ENCODE results near the gene FAM177A1.

Gene FAM177A1

DNA sequence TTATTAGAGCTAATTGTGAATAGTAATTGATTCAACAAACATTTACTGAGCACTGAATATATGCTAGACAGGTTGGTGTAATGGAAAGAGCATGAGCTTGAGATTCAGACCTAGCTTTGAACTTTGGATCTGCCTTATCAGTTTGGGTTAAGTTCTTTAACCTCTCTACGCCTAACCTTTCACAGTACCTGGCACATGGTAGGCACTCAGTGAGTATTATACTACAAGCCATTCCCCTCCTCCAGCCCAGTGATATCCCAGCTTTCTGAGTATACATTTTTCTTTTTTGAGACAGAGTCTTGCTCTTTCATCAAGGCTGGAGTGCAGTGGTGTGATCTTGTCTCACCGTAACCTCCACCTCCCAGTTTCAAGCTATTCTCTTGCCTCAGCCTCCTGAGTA is 32.0 kb downstream of the FAM177A1 start:
- Histone ChIP-seq H3K4me3 (ENCODE audit: low read depth, low read length, poor library complexity, severe bottlenecking) (no peak overlapping the region), H3K4me1 (ENCODE audit: insufficient read depth, low read length, severe bottlenecking) (no peaks in the 10 kb centered on the region), H2AFZ (ENCODE audit: low read length) (no peak overlapping the region), H3K9ac (ENCODE audit: low read length) (no peak overlapping the region), H3K27me3 (ENCODE audit: insufficient read depth, low read length) (no peaks in the 10 kb centered on the region), H3K36me3 (ENCODE audit: insufficient read depth, low read length) (peaks cover 10% of the 10 kb centered on the region), H3K9me3 (ENCODE audit: low read length) (no peaks in the 10 kb centered on the region), H4K20me1 (ENCODE audit: insufficient read depth, low read length) (no peaks in the 10 kb centered on the region), H3F3A (ENCODE audit: insufficient read depth, low read length) (no peaks in the 10 kb centered on the region), H3K4me2 (ENCODE audit: low read length) (no peak overlapping the region), H3K27ac (ENCODE audit: low read depth, low read length, poor library complexity, severe bottlenecking) (no peak overlapping the region), H3K79me2 (ENCODE audit: insufficient read depth, low read length) (no peaks in the 10 kb centered on the region), H3K9me2 (ENCODE audit: low read depth, low read length) (no peaks in the 10 kb centered on the region)
- TF ChIP-seq, protein P1, sequence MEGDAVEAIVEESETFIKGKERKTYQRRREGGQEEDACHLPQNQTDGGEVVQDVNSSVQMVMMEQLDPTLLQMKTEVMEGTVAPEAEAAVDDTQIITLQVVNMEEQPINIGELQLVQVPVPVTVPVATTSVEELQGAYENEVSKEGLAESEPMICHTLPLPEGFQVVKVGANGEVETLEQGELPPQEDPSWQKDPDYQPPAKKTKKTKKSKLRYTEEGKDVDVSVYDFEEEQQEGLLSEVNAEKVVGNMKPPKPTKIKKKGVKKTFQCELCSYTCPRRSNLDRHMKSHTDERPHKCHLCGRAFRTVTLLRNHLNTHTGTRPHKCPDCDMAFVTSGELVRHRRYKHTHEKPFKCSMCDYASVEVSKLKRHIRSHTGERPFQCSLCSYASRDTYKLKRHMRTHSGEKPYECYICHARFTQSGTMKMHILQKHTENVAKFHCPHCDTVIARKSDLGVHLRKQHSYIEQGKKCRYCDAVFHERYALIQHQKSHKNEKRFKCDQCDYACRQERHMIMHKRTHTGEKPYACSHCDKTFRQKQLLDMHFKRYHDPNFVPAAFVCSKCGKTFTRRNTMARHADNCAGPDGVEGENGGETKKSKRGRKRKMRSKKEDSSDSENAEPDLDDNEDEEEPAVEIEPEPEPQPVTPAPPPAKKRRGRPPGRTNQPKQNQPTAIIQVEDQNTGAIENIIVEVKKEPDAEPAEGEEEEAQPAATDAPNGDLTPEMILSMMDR (IDR thresholded peaks at IDR 0.05; ENCODE audit: low read length) = no peak
- no peak for TF ChIP-seq EZH2 (IDR thresholded peaks at IDR 0.05; ENCODE audit: borderline replicate concordance, low read length)

DNA sequence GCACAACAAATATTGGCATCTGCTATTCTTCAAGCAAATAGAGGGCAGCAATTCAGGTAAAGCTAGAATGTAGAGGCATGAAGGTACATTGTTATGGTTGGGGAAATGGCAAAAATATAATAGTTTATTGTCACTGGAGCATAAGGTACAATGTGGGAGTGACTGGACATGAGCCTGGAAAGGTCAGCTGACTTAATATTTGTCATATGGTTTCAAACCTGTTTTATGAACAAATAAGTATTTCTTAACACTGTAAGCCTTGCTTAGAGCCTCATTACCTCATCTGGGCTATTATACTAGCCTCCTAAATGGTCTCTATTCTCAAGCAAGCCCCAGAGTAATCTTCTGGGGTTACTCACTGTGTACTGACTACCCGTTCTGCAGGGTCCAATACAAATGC is 33.7 kb downstream of the FAM177A1 start:
- H3K27me3 ChIP-seq (ENCODE audit: insufficient read depth, low read length) = no peaks in the 10 kb centered on the region
- H2AFZ ChIP-seq (ENCODE audit: low read length) = no peak overlapping the region
- H3F3A ChIP-seq (ENCODE audit: insufficient read depth, low read length) = no peaks in the 10 kb centered on the region
- no peaks in the 10 kb centered on the region for H3K4me1 ChIP-seq (ENCODE audit: insufficient read depth, low read length, severe bottlenecking)
- H3K79me2 ChIP-seq (ENCODE audit: insufficient read depth, low read length) = no peaks in the 10 kb centered on the region
- no peak overlapping the region for H3K27ac ChIP-seq (ENCODE audit: low read depth, low read length, poor library complexity, severe bottlenecking)
- H3K9me3 ChIP-seq (ENCODE audit: low read length) = no peaks in the 10 kb centered on the region
- no peak overlapping the region for H3K4me2 ChIP-seq (ENCODE audit: low read length)
- H4K20me1 ChIP-seq (ENCODE audit: insufficient read depth, low read length) = no peaks in the 10 kb centered on the region
- H3K9ac ChIP-seq (ENCODE audit: low read length) = no peak overlapping the region
- H3K36me3 ChIP-seq (ENCODE audit: insufficient read depth, low read length) = peaks cover 18% of the 10 kb centered on the region
- H3K4me3 ChIP-seq (ENCODE audit: low read depth, low read length, poor library complexity, severe bottlenecking) = no peak overlapping the region
- H3K9me2 ChIP-seq (ENCODE audit: low read depth, low read length) = no peaks in the 10 kb centered on the region
- TF ChIP-seq EZH2 (IDR thresholded peaks at IDR 0.05; ENCODE audit: borderline replicate concordance, low read length) = no peak
- TF ChIP-seq, protein P1 (IDR thresholded peaks at IDR 0.05; ENCODE audit: low read length) = no peak

DNA sequence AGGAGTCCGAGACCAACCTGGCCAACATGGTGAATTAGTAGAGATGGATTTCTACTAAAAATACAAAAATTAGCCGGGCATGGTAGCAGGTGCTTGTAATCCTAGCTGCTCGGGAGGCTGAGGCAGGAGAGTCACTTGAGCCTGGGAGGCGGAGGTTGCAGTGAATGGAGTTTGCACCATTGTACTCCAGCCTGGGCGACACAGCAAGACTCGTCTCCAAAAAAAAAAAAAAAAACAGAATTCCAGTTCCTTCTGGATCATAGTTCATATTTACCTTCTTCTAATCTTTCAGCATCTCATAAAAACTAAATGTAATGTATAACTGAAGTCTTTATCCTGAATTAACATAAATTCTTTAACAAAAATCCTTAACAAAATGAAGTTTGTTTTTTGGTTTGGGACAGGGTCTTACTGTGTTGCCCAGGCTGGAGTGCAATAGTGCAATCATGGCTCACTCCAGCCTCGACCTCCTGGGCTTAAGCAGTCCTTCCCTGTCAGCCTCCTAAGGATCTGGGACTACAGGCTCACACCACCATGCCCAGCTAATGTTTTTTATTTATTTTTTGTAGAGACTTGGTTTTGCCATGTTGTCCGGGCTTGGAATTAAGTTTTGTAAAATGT is 37.6 kb downstream of the FAM177A1 start:
- Histone ChIP-seq H3K27me3 (ENCODE audit: insufficient read depth, low read length) (no peaks in the 10 kb centered on the region), H3K36me3 (ENCODE audit: insufficient read depth, low read length) (peaks cover 53% of the 10 kb centered on the region), H3K9me2 (ENCODE audit: low read depth, low read length) (no peaks in the 10 kb centered on the region), H3F3A (ENCODE audit: insufficient read depth, low read length) (no peaks in the 10 kb centered on the region), H3K4me2 (ENCODE audit: low read length) (no peak overlapping the region), H3K9me3 (ENCODE audit: low read length) (no peaks in the 10 kb centered on the region), H3K9ac (ENCODE audit: low read length) (no peak overlapping the region), H3K4me1 (ENCODE audit: insufficient read depth, low read length, severe bottlenecking) (no peaks in the 10 kb centered on the region), H3K79me2 (ENCODE audit: insufficient read depth, low read length) (no peaks in the 10 kb centered on the region), H3K27ac (ENCODE audit: low read depth, low read length, poor library complexity, severe bottlenecking) (no peak overlapping the region), H3K4me3 (ENCODE audit: low read depth, low read length, poor library complexity, severe bottlenecking) (no peak overlapping the region), H2AFZ (ENCODE audit: low read length) (no peak overlapping the region), H4K20me1 (ENCODE audit: insufficient read depth, low read length) (no peaks in the 10 kb centered on the region)
- TF ChIP-seq EZH2 (IDR thresholded peaks at IDR 0.05; ENCODE audit: borderline replicate concordance, low read length) = no peak

DNA sequence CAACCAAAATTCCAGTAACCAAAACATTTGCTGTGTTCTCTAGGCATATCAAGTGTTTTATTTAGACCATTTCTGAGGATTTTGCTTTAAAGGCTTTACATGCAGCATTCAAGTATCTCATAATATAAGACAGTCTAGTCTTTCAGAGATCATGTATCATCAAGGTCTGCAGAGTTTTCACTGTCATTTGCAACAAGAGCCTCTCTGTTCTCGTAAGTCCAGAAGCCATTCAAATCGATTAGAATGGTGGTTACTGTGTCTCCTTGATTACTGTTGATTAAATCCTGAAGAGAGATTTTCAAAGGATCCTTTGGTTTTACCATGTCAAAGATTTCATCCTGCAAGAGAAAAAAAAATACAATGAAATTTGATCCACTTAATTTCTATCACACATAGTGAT is 39.4 kb downstream of the FAM177A1 start:
- Histone ChIP-seq H4K20me1 (ENCODE audit: insufficient read depth, low read length) (no peaks in the 10 kb centered on the region), H3K4me2 (ENCODE audit: low read length) (no peak overlapping the region), H3K27me3 (ENCODE audit: insufficient read depth, low read length) (no peaks in the 10 kb centered on the region), H2AFZ (ENCODE audit: low read length) (no peak overlapping the region), H3K9ac (ENCODE audit: low read length) (no peak overlapping the region), H3K79me2 (ENCODE audit: insufficient read depth, low read length) (no peaks in the 10 kb centered on the region), H3K9me3 (ENCODE audit: low read length) (no peaks in the 10 kb centered on the region), H3K4me3 (ENCODE audit: low read depth, low read length, poor library complexity, severe bottlenecking) (no peak overlapping the region), H3K9me2 (ENCODE audit: low read depth, low read length) (no peaks in the 10 kb centered on the region), H3K4me1 (ENCODE audit: insufficient read depth, low read length, severe bottlenecking) (no peaks in the 10 kb centered on the region), H3F3A (ENCODE audit: insufficient read depth, low read length) (no peaks in the 10 kb centered on the region), H3K27ac (ENCODE audit: low read depth, low read length, poor library complexity, severe bottlenecking) (no peak overlapping the region), H3K36me3 (ENCODE audit: insufficient read depth, low read length) (peaks cover 67% of the 10 kb centered on the region)
- TF ChIP-seq EZH2 (IDR thresholded peaks at IDR 0.05; ENCODE audit: borderline replicate concordance, low read length) = no peak
- TF ChIP-seq, protein P1 (IDR thresholded peaks at IDR 0.05; ENCODE audit: low read length) = no peak

Data from OCI-LY1 (cell line).